Effector CD4-positive, alpha-beta T cell (primary cell): ENCODE data around the gene TIMM21.

Experiments used
- DNase-seq: peaks from one replicate; pipeline ENCODE4 v3.0.0-alpha.2; 2020
- total RNA-seq: gene quantifications from one replicate; lab custom pipeline; 2026; lab: John Stamatoyannopoulos, UW

Gene TIMM21
- 11.6 reads per million, percentile 35 among the genes with 10 or more reads in this experiment for total RNA-seq

- DNase-seq: peak; percentile 93
Observed at GRCh38 chr18:74147779-74148542, at the start of gene TIMM21, which contains the start of gene FBXO15. TIMM21 (plus strand) TSS chr18:74148523; CDS start chr18:74148809, 286 bp downstream. FBXO15 (minus strand) TSS chr18:74147834; CDS start chr18:74147785, 49 bp downstream.

GRCh38 chr18:74108460-74108859 is 39.9 kb upstream of the TIMM21 start:
- DNase-seq: no peak

GRCh38 chr18:74110149-74110548 is 38.2 kb upstream of the TIMM21 start:
- no peak for DNase-seq

- DNase-seq: no peak
Observed at GRCh38 chr18:74110976-74111375, 37.3 kb upstream of the TIMM21 start.

GRCh38 chr18:74113711-74114110 is 34.6 kb upstream of the TIMM21 start:
- no peak for DNase-seq

- no peak for DNase-seq
Observed at GRCh38 chr18:74114116-74114515, 34.2 kb upstream of the TIMM21 start.

- DNase-seq: no peak
Observed at GRCh38 chr18:74115046-74115445, 33.3 kb upstream of the TIMM21 start.

- DNase-seq: peak; percentile 8
Observed at GRCh38 chr18:74116633-74117554, 31.4 kb upstream of the TIMM21 start.

- no peak for DNase-seq
Observed at GRCh38 chr18:74123200-74123599, 25.1 kb upstream of the TIMM21 start.

GRCh38 chr18:74124642-74125041 is 23.7 kb upstream of the TIMM21 start:
- DNase-seq: no peak

- DNase-seq: no peak
Observed at GRCh38 chr18:74126684-74127655, 21.4 kb upstream of the TIMM21 start.

GRCh38 chr18:74128159-74128558 is 20.2 kb upstream of the TIMM21 start:
- DNase-seq: no peak

GRCh38 chr18:74131124-74131523 is 17.2 kb upstream of the TIMM21 start:
- DNase-seq: no peak

- DNase-seq: no peak
Observed at GRCh38 chr18:74132201-74132600, 16.1 kb upstream of the TIMM21 start.

- DNase-seq: no peak
Observed at GRCh38 chr18:74137920-74138538, 10.3 kb upstream of the TIMM21 start.

GRCh38 chr18:74139411-74139810 is 8.9 kb upstream of the TIMM21 start:
- DNase-seq: no peak

- no peak for DNase-seq
Observed at GRCh38 chr18:74139888-74140287, 8.4 kb upstream of the TIMM21 start.

GRCh38 chr18:74140582-74140981 is 7.7 kb upstream of the TIMM21 start:
- DNase-seq: no peak

GRCh38 chr18:74141667-74142066 is 6.7 kb upstream of the TIMM21 start:
- no peak for DNase-seq

- DNase-seq: no peak
Observed at GRCh38 chr18:74142252-74142651, 6.1 kb upstream of the TIMM21 start.

GRCh38 chr18:74146756-74147155 is 1.6 kb upstream of the TIMM21 start:
- no peak for DNase-seq

GRCh38 chr18:74147491-74147778 is 888 bp upstream of the TIMM21 start:
- DNase-seq: no peak
